HEK293 (cell line): Measurements from ENCODE around the gene PLA2G4A.

Source experiments
- CTCF ChIA-PET: fragments of 350-600 bp; formaldehyde crosslinking; extraction: SDS; loops from one replicate; lab custom pipeline; 2021; ENCODE audit warnings: antibody characterized with exemption; lab: Yijun Ruan, JAX
- POLR2A ChIA-PET: fragments of 300-600 bp; formaldehyde crosslinking; extraction: SDS; loops from one replicate; lab custom pipeline; 2020; ENCODE audit warnings: antibody characterized with exemption, inconsistent platforms; lab: Yijun Ruan, JAX
- H3K27ac ChIP-seq: fragments of 200-500 bp; sonication (Bioruptor generic); 2 replicates; pipeline ENCODE4 v1.5.1; 2014; ENCODE audit warnings: low read depth, low read length, control low read depth, inconsistent platforms; ENCODE audit errors: extremely low read depth
- H3K36me3 ChIP-seq, 2 experiments: fragments of 200-500 bp in 1 of 2; sonication (Bioruptor generic) in 1 of 2; 1 replicate in 1 of 2; 2 replicates in 1 of 2; pipeline ENCODE4 v1.5.1; 2014 to 2017; ENCODE audit warnings: inconsistent platforms in 2 of 2, low read length in 2 of 2; ENCODE audit not compliant: control insufficient read depth in 2 of 2, insufficient read depth in 1 of 2
- H3K4me1 ChIP-seq: fragments of 200-500 bp; sonication (Bioruptor generic); 2 replicates; pipeline ENCODE4 v1.5.1; 2014; ENCODE audit warnings: mild to moderate bottlenecking, low read length, inconsistent platforms; ENCODE audit not compliant: control insufficient read depth, insufficient read depth
- H3K4me3 ChIP-seq: 2 replicates; pipeline ENCODE4 v1.5.1; 2011; ENCODE audit warnings: low read depth, mild to moderate bottlenecking, control low read depth, low read length, moderate library complexity
- H3K9me3 ChIP-seq: fragments of 200-500 bp; sonication (Bioruptor generic); 2 replicates; pipeline ENCODE4 v1.5.1; 2014; ENCODE audit warnings: low read depth, low read length, inconsistent platforms; ENCODE audit not compliant: control insufficient read depth, insufficient read depth
- ELK4 ChIP-seq: IDR thresholded peaks from 2 replicates; pipeline ENCODE4 v1.6.1; 2011; ENCODE audit warnings: mild to moderate bottlenecking, low read depth, low read length, borderline replicate concordance
- GLI2 ChIP-seq: fragments of 450-650 bp; formaldehyde crosslinking; IDR thresholded peaks from 2 replicates; pipeline ENCODE4; 2017; ENCODE audit warnings: missing biosample characterization, missing genetic modification characterization, low read depth, borderline replicate concordance
- HOXA7 ChIP-seq: sonication (generic); formaldehyde crosslinking; IDR thresholded peaks from 2 replicates; pipeline ENCODE4 v1.8.1; 2022; ENCODE audit warnings: missing genetic modification reagents, borderline replicate concordance
- KLF10 ChIP-seq: fragments of 450-650 bp; IDR thresholded peaks from 2 replicates; pipeline ENCODE4 v1.5.1; 2018; ENCODE audit warnings: missing biosample characterization, mild to moderate bottlenecking, missing genetic modification characterization
- KLF16 ChIP-seq: fragments of 450-650 bp; formaldehyde crosslinking; IDR thresholded peaks from 2 replicates; pipeline ENCODE4 v1.5.1; 2017; ENCODE audit warnings: missing biosample characterization, missing genetic modification characterization
- KLF8 ChIP-seq: fragments of 450-650 bp; formaldehyde crosslinking; IDR thresholded peaks from 2 replicates; pipeline ENCODE4 v1.5.1; 2016; ENCODE audit warnings: missing biosample characterization, missing genetic modification characterization
- MZF1 ChIP-seq: fragments of 450-650 bp; formaldehyde crosslinking; IDR thresholded peaks from 2 replicates; pipeline ENCODE4 v1.5.1; 2017; ENCODE audit warnings: missing biosample characterization, missing genetic modification characterization, borderline replicate concordance
- OSR2 ChIP-seq: fragments of 450-650 bp; formaldehyde crosslinking; IDR thresholded peaks from 2 replicates; pipeline ENCODE4 v1.5.1; 2016; ENCODE audit warnings: missing biosample characterization, missing genetic modification characterization
- SALL2 ChIP-seq: fragments of 450-650 bp; formaldehyde crosslinking; IDR thresholded peaks from 2 replicates; pipeline ENCODE4 v1.5.0; 2017; ENCODE audit warnings: missing biosample characterization, mild to moderate bottlenecking, missing genetic modification characterization, borderline replicate concordance
- SCRT2 ChIP-seq: fragments of 450-650 bp; formaldehyde crosslinking; IDR thresholded peaks from 2 replicates; pipeline ENCODE4 v1.5.1; 2016; ENCODE audit warnings: missing biosample characterization, missing genetic modification characterization
- ZBTB10 ChIP-seq: fragments of 450-650 bp; formaldehyde crosslinking; IDR thresholded peaks from 2 replicates; pipeline ENCODE4 v1.5.1; 2016; ENCODE audit warnings: missing biosample characterization, missing genetic modification characterization
- ZBTB26 ChIP-seq: fragments of 450-650 bp; formaldehyde crosslinking; optimal IDR thresholded peaks from 2 replicates; pipeline ENCODE3; 2016; ENCODE audit warnings: missing biosample characterization, mild to moderate bottlenecking, missing genetic modification characterization
- ZFP37 ChIP-seq: fragments of 450-650 bp; formaldehyde crosslinking; IDR thresholded peaks from 2 replicates; pipeline ENCODE4 v1.5.1; 2016; ENCODE audit warnings: missing biosample characterization, missing genetic modification characterization
- ZNF133 ChIP-seq: fragments of 450-650 bp; formaldehyde crosslinking; IDR thresholded peaks from 2 replicates; pipeline ENCODE4 v1.5.1; 2016; ENCODE audit warnings: missing biosample characterization, missing genetic modification characterization
- ZNF18 ChIP-seq: fragments of 450-650 bp; formaldehyde crosslinking; IDR thresholded peaks from 2 replicates; pipeline ENCODE4 v1.5.1; 2016; ENCODE audit warnings: missing biosample characterization, missing genetic modification characterization
- ZNF24 ChIP-seq: fragments of 450-650 bp; formaldehyde crosslinking; IDR thresholded peaks from 2 replicates; pipeline ENCODE4 v1.5.1; 2016; ENCODE audit warnings: missing biosample characterization, missing genetic modification characterization
- ZNF341 ChIP-seq: fragments of 450-650 bp; formaldehyde crosslinking; IDR thresholded peaks from 2 replicates; pipeline ENCODE4; 2016; ENCODE audit warnings: low read depth, missing biosample characterization, missing genetic modification characterization
- ZNF48 ChIP-seq: fragments of 450-650 bp; formaldehyde crosslinking; IDR thresholded peaks from 2 replicates; pipeline ENCODE4 v1.5.1; 2016; ENCODE audit warnings: missing biosample characterization, missing genetic modification characterization
- ZNF558 ChIP-seq: fragments of 450-650 bp; formaldehyde crosslinking; IDR thresholded peaks from 2 replicates; pipeline ENCODE4 v1.5.1; 2016; ENCODE audit warnings: missing biosample characterization, missing genetic modification characterization
- ZNF580 ChIP-seq: fragments of 450-650 bp; formaldehyde crosslinking; IDR thresholded peaks from 2 replicates; pipeline ENCODE4 v1.5.1; 2016; ENCODE audit warnings: missing biosample characterization, missing genetic modification characterization
- ZSCAN23 ChIP-seq: fragments of 450-650 bp; formaldehyde crosslinking; IDR thresholded peaks from 2 replicates; pipeline ENCODE4 v1.5.1; 2016; ENCODE audit warnings: missing biosample characterization, missing genetic modification characterization

The PLA2G4A gene

GRCh38 chr1:186819563-186819962, 9.2 kb upstream of the PLA2G4A start:
- TF ChIP-seq GLI2 (no peak), ZNF18 (tag by site-specific recombination) (no peak), ZNF133 (no peak), ZBTB10 (tag by site-specific recombination) (no peak), MZF1 (no peak), ZSCAN23 (no peak), ELK4 (no peak), ZNF24 (no peak), ZNF341 (tag by site-specific recombination) (no peak), KLF10 (tag by site-specific recombination) (no peak), ZNF580 (no peak), OSR2 (tag by site-specific recombination) (no peak), ZBTB26 (tag by site-specific recombination) (no peak), ZNF48 (no peak), HOXA7 (CRISPR knock-in tag) (no peak), SALL2 (tag by site-specific recombination) (no peak), KLF8 (tag by site-specific recombination) (no peak), ZNF558 (tag by site-specific recombination) (no peak), KLF16 (tag by site-specific recombination) (no peak)
- TF ChIP-seq, all 188 proteins: peak for 0
- no peaks in the 10 kb centered on the region for H3K36me3 ChIP-seq
- H3K27ac ChIP-seq = no peak overlapping the region
- no peaks in the 10 kb centered on the region for H3K9me3 ChIP-seq
- no peak overlapping the region for H3K4me3 ChIP-seq
- CTCF ChIA-PET = no interaction called here
- POLR2A ChIA-PET = no interaction called here
- no peaks in the 10 kb centered on the region for H3K4me1 ChIP-seq

GRCh38 chr1:186829686-186830587, 1.2 kb downstream of the PLA2G4A start:
- Histone ChIP-seq H3K9me3 (no peaks in the 10 kb centered on the region), H3K4me1 (no peaks in the 10 kb centered on the region), H3K4me3 (no peak overlapping the region), H3K27ac (no peak overlapping the region), H3K36me3 (no peaks in the 10 kb centered on the region)
- POLR2A ChIA-PET = no interaction called here
- CTCF ChIA-PET = interaction anchor here (0.8 kb wide), 1 partner anchor 347 kb away, joined by 3 read pairs; no protein-coding TSS in a partner anchor
- TF ChIP-seq SCRT2 = 0 out of 2 replicates have a peak, but pooled peaks have one; percentile 21
- no peak for TF ChIP-seq ZFP37
